Thyroid gland (tissue), 4 donors: ENCODE results near the gene PLA2G4D.

ENCODE experiments used
- POLR2A ChIP-seq, 2 donors: fragments of 450-650 bp; IDR thresholded peaks; one replicate each; pipeline ENCODE4 v1.6.1; 2017; ENCODE audit warnings: antibody characterized with exemption in 2 of 2, mild to moderate bottlenecking in 2 of 2, moderate library complexity in 1 of 2
- TF ChIP-seq, protein P1 (sequence below), 6 experiments: fragments of 200-600 bp in 3 of 6; fragments of 450-650 bp in 3 of 6; sonication (generic) in 3 of 6; IDR thresholded peaks; one replicate each; pipeline ENCODE4 v1.5.1; 2016 to 2019; ENCODE audit warnings: antibody characterized with exemption in 6 of 6, mild to moderate bottlenecking in 2 of 6, inconsistent platforms in 1 of 6, moderate library complexity in 1 of 6

DNA sequence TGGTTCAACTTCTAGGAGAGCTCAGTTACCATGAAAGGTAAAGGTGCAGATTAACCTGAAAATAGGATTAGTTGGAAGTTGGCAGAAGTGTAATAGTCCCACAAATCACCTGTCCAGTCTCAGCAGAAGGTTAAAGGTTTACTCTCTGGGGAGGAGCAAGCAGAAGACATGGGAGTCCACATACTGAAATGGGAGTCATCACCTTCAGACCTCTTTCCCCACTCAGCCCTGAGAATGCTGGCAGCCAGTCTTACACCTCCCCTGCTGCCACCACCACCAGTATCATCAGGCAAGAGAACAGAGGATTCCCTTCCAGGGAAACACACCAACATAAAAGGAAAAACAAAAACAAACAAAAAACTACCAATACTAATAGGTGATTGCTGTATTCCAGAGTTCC lies 13.8 kb upstream of the PLA2G4D start:
- TF ChIP-seq, protein P1, sequence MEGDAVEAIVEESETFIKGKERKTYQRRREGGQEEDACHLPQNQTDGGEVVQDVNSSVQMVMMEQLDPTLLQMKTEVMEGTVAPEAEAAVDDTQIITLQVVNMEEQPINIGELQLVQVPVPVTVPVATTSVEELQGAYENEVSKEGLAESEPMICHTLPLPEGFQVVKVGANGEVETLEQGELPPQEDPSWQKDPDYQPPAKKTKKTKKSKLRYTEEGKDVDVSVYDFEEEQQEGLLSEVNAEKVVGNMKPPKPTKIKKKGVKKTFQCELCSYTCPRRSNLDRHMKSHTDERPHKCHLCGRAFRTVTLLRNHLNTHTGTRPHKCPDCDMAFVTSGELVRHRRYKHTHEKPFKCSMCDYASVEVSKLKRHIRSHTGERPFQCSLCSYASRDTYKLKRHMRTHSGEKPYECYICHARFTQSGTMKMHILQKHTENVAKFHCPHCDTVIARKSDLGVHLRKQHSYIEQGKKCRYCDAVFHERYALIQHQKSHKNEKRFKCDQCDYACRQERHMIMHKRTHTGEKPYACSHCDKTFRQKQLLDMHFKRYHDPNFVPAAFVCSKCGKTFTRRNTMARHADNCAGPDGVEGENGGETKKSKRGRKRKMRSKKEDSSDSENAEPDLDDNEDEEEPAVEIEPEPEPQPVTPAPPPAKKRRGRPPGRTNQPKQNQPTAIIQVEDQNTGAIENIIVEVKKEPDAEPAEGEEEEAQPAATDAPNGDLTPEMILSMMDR (IDR thresholded peaks at IDR 0.05) = no peak
- TF ChIP-seq POLR2A (IDR thresholded peaks at IDR 0.05) = no peak
